Activated CD4-positive, alpha-beta T cell treated with anti-CD3 and anti-CD28 coated beads for 36 hours (primary cell): Measurements from ENCODE around the gene ZSWIM8. TPM values are rescaled to one million over a fixed set of nuclear protein-coding genes. Genes with fewer than 3 reads are reported as not detected.
"Not testable (repeated sequence)": the region's sequence is repeated elsewhere in the genome, so short reads cannot be mapped to it uniquely, and the experiment has no call there.

Experiments used
- ATAC-seq: fragments of 200-7000 bp; cut with Tn5 transposase; one replicate; pipeline ENCODE4 v1.10.0; 2021; ENCODE audit warnings: mild to moderate bottlenecking, moderate library complexity
- CTCF ChIA-PET: fragments of 350-600 bp; sonication (Branson Sonifier 250); formaldehyde crosslinking; loops from one replicate; lab custom pipeline; 2021; ENCODE audit warnings: antibody characterized with exemption; lab: Charles Lee
- POLR2A ChIA-PET: fragments of 350-600 bp; sonication (Branson Sonifier 250); formaldehyde crosslinking; loops from one replicate; lab custom pipeline; 2021; ENCODE audit warnings: antibody characterized with exemption, inconsistent platforms; lab: Charles Lee
- DNase-seq: peaks from one replicate; pipeline ENCODE4 v3.0.0-alpha.2; 2020
- H3K27ac Mint-ChIP-seq: one replicate; pipeline ENCODE4 v1.8.0; 2021; ENCODE audit warnings: mixed read lengths
- H3K27me3 Mint-ChIP-seq: one replicate; pipeline ENCODE4 v1.8.0; 2021; ENCODE audit warnings: mixed read lengths
- H3K36me3 Mint-ChIP-seq: one replicate; pipeline ENCODE4 v1.8.0; 2021; ENCODE audit warnings: low read depth, mixed read lengths
- H3K4me1 Mint-ChIP-seq: one replicate; pipeline ENCODE4 v1.8.0; 2021; ENCODE audit warnings: mixed read lengths
- H3K4me3 Mint-ChIP-seq: one replicate; pipeline ENCODE4 v1.8.0; 2021; ENCODE audit warnings: mild to moderate bottlenecking, moderate library complexity, mixed read lengths
- H3K9me3 Mint-ChIP-seq: one replicate; pipeline ENCODE4 v1.8.0; 2021; ENCODE audit warnings: low read depth, mixed read lengths
- intact Hi-C, 2 experiments: fragments of 100-400 bp; cut with DNase I in 1 of 2; cut with micrococcal nuclease in 1 of 2; formaldehyde crosslinking; loops; one replicate each; pipeline versions ENCODE4 v1.14.2 to v1.15.1; 2022 to 2024; cut with DNase I, micrococcal nuclease
- total RNA-seq, 2 experiments: library from RNA; stranded (reverse); gene quantifications; one replicate each; pipeline ENCODE4 v1.2.3, GENCODE V29; 2021

Gene ZSWIM8, protein sequence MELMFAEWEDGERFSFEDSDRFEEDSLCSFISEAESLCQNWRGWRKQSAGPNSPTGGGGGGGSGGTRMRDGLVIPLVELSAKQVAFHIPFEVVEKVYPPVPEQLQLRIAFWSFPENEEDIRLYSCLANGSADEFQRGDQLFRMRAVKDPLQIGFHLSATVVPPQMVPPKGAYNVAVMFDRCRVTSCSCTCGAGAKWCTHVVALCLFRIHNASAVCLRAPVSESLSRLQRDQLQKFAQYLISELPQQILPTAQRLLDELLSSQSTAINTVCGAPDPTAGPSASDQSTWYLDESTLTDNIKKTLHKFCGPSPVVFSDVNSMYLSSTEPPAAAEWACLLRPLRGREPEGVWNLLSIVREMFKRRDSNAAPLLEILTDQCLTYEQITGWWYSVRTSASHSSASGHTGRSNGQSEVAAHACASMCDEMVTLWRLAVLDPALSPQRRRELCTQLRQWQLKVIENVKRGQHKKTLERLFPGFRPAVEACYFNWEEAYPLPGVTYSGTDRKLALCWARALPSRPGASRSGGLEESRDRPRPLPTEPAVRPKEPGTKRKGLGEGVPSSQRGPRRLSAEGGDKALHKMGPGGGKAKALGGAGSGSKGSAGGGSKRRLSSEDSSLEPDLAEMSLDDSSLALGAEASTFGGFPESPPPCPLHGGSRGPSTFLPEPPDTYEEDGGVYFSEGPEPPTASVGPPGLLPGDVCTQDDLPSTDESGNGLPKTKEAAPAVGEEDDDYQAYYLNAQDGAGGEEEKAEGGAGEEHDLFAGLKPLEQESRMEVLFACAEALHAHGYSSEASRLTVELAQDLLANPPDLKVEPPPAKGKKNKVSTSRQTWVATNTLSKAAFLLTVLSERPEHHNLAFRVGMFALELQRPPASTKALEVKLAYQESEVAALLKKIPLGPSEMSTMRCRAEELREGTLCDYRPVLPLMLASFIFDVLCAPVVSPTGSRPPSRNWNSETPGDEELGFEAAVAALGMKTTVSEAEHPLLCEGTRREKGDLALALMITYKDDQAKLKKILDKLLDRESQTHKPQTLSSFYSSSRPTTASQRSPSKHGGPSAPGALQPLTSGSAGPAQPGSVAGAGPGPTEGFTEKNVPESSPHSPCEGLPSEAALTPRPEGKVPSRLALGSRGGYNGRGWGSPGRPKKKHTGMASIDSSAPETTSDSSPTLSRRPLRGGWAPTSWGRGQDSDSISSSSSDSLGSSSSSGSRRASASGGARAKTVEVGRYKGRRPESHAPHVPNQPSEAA (N-terminal part only)
- 10 to 100 TPM; 40.1 to 67.3 TPM for total RNA-seq

GRCh38 chr10:73785211-73785720 lies at the start of gene ZSWIM8:
ZSWIM8 (plus strand) TSS chr10:73785606; CDS start chr10:73785879, 273 bp downstream.
- Mint-ChIP-seq H3K4me1 (peaks cover 46% of the 10 kb centered on the region), H3K36me3 (peaks cover 18% of the 10 kb centered on the region), H3K9me3 (no peaks in the 10 kb centered on the region), H3K4me3 (peak within 1 kb of the TSS; percentile 83), H3K27me3 (no peaks in the 10 kb centered on the region), H3K27ac (peak within 1 kb of the TSS; percentile 98)
- POLR2A ChIA-PET, result interaction anchor here (0.9 to 1.8 kb wide), 4 partner anchors 12 to 25 kb away, joined by 3 to 9 read pairs (median 4); no protein-coding TSS in a partner anchor
- DNase-seq (peak; percentile 90), ATAC-seq (peak; percentile 85)
- intact Hi-C loops, result loop anchor here (1.0 to 10.0 kb wide), 10 partner anchors 13 to 1447 kb away; partner anchors contain the start of genes NDST2 (in 2 of the 2), SEC24C (in 2 of the 2), AP3M1 (in 1 of the 2) and ECD (in 1 of the 2)
- CTCF ChIA-PET, result interaction anchor here (2.2 kb wide), 1 partner anchor 12 kb away, joined by 12 read pairs; a partner anchor contains a TSS

DNA sequence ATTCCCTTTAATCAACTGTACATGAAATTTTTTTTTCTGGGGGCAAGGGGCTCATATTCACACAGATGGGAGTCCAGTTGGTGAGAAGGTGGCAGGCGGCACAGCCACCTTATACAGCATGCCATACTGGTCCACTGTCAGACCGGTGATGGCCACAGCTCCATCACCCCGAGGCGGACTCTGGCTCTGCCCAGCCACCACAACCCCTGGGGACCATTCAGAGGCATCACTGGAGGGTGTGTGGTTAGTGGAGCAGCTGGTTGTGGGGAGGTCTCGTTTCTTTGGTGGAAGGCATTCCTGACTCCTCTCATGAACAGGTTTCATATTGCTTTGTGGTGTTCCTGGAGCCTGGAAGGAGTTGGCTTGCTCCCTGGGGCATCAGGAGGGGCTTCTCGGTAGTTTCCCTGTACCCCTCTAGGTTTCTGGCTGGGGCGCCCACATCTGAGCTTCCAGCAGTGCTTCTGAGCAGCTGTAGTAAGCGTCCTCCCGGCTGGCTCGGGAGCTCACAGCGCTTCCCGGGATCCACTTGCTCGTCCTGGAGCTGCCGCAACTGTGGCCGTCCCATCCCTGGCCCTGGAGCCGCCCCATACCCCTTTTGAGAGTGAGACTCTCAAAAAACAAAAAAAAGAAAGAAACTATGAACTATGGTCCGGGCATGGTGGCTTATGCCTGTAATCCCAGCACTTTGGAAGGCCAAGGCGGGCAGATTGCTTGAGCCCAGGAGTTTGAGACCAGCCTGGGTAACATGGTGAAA lies 44.7 kb upstream of the ZSWIM8 start:
- peaks cover 27% of the 10 kb centered on the region for H3K4me1 Mint-ChIP-seq
- ATAC-seq, H3K9me3 Mint-ChIP-seq, H3K27ac Mint-ChIP-seq, POLR2A ChIA-PET, H3K27me3 Mint-ChIP-seq, H3K4me3 Mint-ChIP-seq, DNase-seq, H3K36me3 Mint-ChIP-seq: not testable (repeated sequence)
- CTCF ChIA-PET, result interaction anchor here (0.6 kb wide), 1 partner anchor 205 kb away, joined by 4 read pairs; no protein-coding TSS in a partner anchor
- intact Hi-C loops, result loop anchor here in 1 of 2 experiments (5.0 to 10.0 kb wide), 2 partner anchors 328 to 1386 kb away; partner anchors contain the start of genes ANXA7 and DNAJB12

- ATAC-seq, result no peak
- Mint-ChIP-seq H3K27ac (no peak overlapping the region), H3K27me3 (no peaks in the 10 kb centered on the region)
These were observed 43.0 kb upstream of the ZSWIM8 start for GRCh38 chr10:73742454-73742734.

GRCh38 chr10:73743327-73743904 lies 42.0 kb upstream of the ZSWIM8 start:
- ChIA-PET CTCF (interaction anchor here (0.8 to 2.2 kb wide), 9 partner anchors 10 to 136 kb away, joined by 3 to 9 read pairs (median 5); no protein-coding TSS in a partner anchor), POLR2A (interaction anchor here (0.6 to 3.9 kb wide), 5 partner anchors 13 to 521 kb away, joined by 3 to 28 read pairs (median 3); a partner anchor contains a TSS)
- intact Hi-C loops, result loop anchor here in 1 of 2 experiments (5.0 to 10.0 kb wide), 2 partner anchors 331 to 1389 kb away; partner anchors contain the start of genes ANXA7 and DNAJB12
- Mint-ChIP-seq H3K27ac (peak overlapping the region; percentile 100), H3K4me3 (peak overlapping the region; percentile 95), H3K4me1 (peaks cover 38% of the 10 kb centered on the region), H3K36me3 (peaks cover 6% of the 10 kb centered on the region), H3K9me3 (no peaks in the 10 kb centered on the region), H3K27me3 (no peaks in the 10 kb centered on the region)
- ATAC-seq (no peak), DNase-seq (no peak)

More at GRCh38 chr10:73742454-73742734, 43.0 kb upstream of the ZSWIM8 start:
- DNase-seq, result no peak
- peak overlapping the region; percentile 95 for H3K4me3 Mint-ChIP-seq
- POLR2A ChIA-PET, result interaction anchor here (2.4 to 3.9 kb wide), 2 partner anchors 12 to 30 kb away, joined by 8 to 28 read pairs; a partner anchor contains a TSS
- H3K36me3 Mint-ChIP-seq, result peaks cover 4% of the 10 kb centered on the region
- intact Hi-C loops, result loop anchor here in 1 of 2 experiments (5.0 to 10.0 kb wide), 2 partner anchors 330 to 1388 kb away; partner anchors contain the start of genes ANXA7 and DNAJB12
- CTCF ChIA-PET, result interaction anchor here (1.3 to 2.2 kb wide), 3 partner anchors 11 to 137 kb away, joined by 5 to 9 read pairs (median 5); no protein-coding TSS in a partner anchor
- peaks cover 37% of the 10 kb centered on the region for H3K4me1 Mint-ChIP-seq
- H3K9me3 Mint-ChIP-seq, result no peaks in the 10 kb centered on the region

DNA sequence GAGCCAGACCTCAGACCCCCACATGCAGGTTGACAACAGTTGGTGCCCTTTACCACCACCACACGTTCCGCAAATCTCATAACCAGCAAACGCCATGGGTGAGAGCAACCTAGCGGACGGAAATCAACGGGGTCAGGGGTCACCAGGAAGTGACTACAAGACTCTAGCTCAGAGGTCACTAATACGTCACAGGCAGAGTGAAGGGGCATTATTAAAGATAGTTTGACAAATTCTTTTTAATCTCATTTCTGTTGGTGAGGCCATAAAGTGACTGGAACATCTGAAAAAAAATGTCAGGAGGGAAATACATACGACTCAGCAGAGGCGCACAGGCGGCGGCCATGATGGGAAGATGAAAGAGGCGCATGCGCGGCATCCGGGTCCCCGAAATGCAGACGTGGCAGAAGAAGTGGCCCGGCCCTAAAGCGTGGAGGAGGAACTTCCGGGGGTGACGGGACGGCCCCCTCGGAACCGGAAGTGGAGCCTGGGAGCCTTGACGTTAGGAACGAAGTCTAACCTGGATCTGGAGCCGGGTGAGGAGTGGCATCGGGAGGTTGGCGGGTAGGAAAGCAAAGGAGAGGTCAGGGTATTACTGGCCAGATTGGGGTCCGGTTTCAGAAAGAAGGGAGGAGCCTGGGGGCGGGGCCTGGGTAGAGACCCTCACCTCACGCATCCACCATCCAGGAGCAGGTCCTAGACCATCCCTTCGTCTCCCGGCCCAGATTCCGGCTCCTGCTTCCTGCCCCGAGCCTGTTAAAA lies 41.3 kb upstream of the ZSWIM8 start, which contains the start of gene SEC24C:
Gene SEC24C (plus strand): TSS at position 468 of the 759 bp plus-strand sequence. CDS start 2,461 bp downstream, outside the sequence.
- no peaks in the 10 kb centered on the region for H3K9me3 Mint-ChIP-seq
- peak; percentile 98 for DNase-seq
- H3K4me3 Mint-ChIP-seq, result peak within 1 kb of the TSS; percentile 95
- POLR2A ChIA-PET, result interaction anchor here (0.7 to 3.9 kb wide), 7 partner anchors 14 to 648 kb away, joined by 3 to 28 read pairs (median 4); a partner anchor contains a TSS
- peak within 1 kb of the TSS; percentile 100 for H3K27ac Mint-ChIP-seq
- intact Hi-C loops, result loop anchor here (1.0 to 10.0 kb wide), 14 partner anchors 14 to 1389 kb away; partner anchors contain the start of genes ZSWIM8 (in 2 of the 2), ADK (in 1 of the 2), ANXA7 (in 1 of the 2) and DNAJB12 (in 1 of the 2)
- peak; percentile 87 for ATAC-seq
- CTCF ChIA-PET, result interaction anchor here (1.0 to 2.2 kb wide), 7 partner anchors 10 to 118 kb away, joined by 3 to 9 read pairs (median 5); no protein-coding TSS in a partner anchor
- peaks cover 42% of the 10 kb centered on the region for H3K4me1 Mint-ChIP-seq
- peaks cover 8% of the 10 kb centered on the region for H3K36me3 Mint-ChIP-seq
- no peaks in the 10 kb centered on the region for H3K27me3 Mint-ChIP-seq

GRCh38 chr10:73744664-73744975 lies 40.8 kb upstream of the ZSWIM8 start:
- ChIA-PET CTCF (interaction anchor here (1.0 to 1.9 kb wide), 2 partner anchors 11 to 29 kb away, joined by 3 to 6 read pairs; no protein-coding TSS in a partner anchor), POLR2A (interaction anchor here (0.5 to 3.9 kb wide), 7 partner anchors 14 to 649 kb away, joined by 3 to 28 read pairs (median 4); a partner anchor contains a TSS)
- H3K27ac Mint-ChIP-seq, result peak overlapping the region; percentile 100
- DNase-seq (peak; percentile 81), ATAC-seq (peak; percentile 52)
- peak overlapping the region; percentile 95 for H3K4me3 Mint-ChIP-seq
- H3K27me3 Mint-ChIP-seq, result no peaks in the 10 kb centered on the region
- intact Hi-C loops, result loop anchor here (1.0 to 10.0 kb wide), 14 partner anchors 14 to 1390 kb away; partner anchors contain the start of genes ZSWIM8 (in 2 of the 2), ADK (in 1 of the 2), ANXA7 (in 1 of the 2) and DNAJB12 (in 1 of the 2)
- H3K4me1 Mint-ChIP-seq, result peaks cover 46% of the 10 kb centered on the region
- H3K36me3 Mint-ChIP-seq, result peaks cover 11% of the 10 kb centered on the region
- H3K9me3 Mint-ChIP-seq, result no peaks in the 10 kb centered on the region

- ChIA-PET CTCF (interaction anchor here (0.8 to 0.9 kb wide), 2 partner anchors 9 to 210 kb away, joined by 4 to 5 read pairs; no protein-coding TSS in a partner anchor), POLR2A (interaction anchor here (0.6 kb wide), 1 partner anchor 125 kb away, joined by 10 read pairs; no protein-coding TSS in a partner anchor)
- no peak for DNase-seq
- Mint-ChIP-seq H3K27ac (peak overlapping the region; percentile 30), H3K27me3 (no peaks in the 10 kb centered on the region), H3K36me3 (peaks cover 24% of the 10 kb centered on the region), H3K4me1 (peaks cover 55% of the 10 kb centered on the region), H3K9me3 (no peaks in the 10 kb centered on the region), H3K4me3 (peak overlapping the region; percentile 10)
- ATAC-seq, result no peak
- intact Hi-C loops, result loop anchor here in 1 of 2 experiments (10.0 kb wide), 1 partner anchor 1392 kb away; the partner anchor contains the start of gene DNAJB12
These were observed 38.7 kb upstream of the ZSWIM8 start for GRCh38 chr10:73746721-73747120.

- no peak for ATAC-seq
- intact Hi-C loops, result no loop called here
- no peaks in the 10 kb centered on the region for H3K9me3 Mint-ChIP-seq
- no peak overlapping the region for H3K4me3 Mint-ChIP-seq
- DNase-seq, result no peak
- ChIA-PET POLR2A (no interaction called here), CTCF (no interaction called here)
- peaks cover 42% of the 10 kb centered on the region for H3K36me3 Mint-ChIP-seq
- H3K27me3 Mint-ChIP-seq, result no peaks in the 10 kb centered on the region
- no peak overlapping the region for H3K27ac Mint-ChIP-seq
- peaks cover 33% of the 10 kb centered on the region for H3K4me1 Mint-ChIP-seq
These were observed 34.6 kb upstream of the ZSWIM8 start for GRCh38 chr10:73750819-73751218.
